ENCODE data around the gene EML6.

EML6 gene

GRCh38 chr2:55017880-55018279 lies 294.4 kb downstream of the EML6 start:
- TF ChIP-seq SIN3A (IDR thresholded peaks at IDR 0.05; ENCODE audit: borderline replicate concordance, insufficient read depth, low read length) = no peak
- TF ChIP-seq FOXP2 (optimal IDR thresholded peaks at IDR 0.05; ENCODE audit: borderline replicate concordance, extremely low read depth, extremely low read length, insufficient read depth) = no peak

- TF ChIP-seq TAF1 (IDR thresholded peaks at IDR 0.05; ENCODE audit: borderline replicate concordance, insufficient read depth, low read length) (no peak), POLR2AphosphoS5 (IDR thresholded peaks at IDR 0.05; ENCODE audit: low read depth, low read length) (no peak), FOXP2 (optimal IDR thresholded peaks at IDR 0.05; ENCODE audit: borderline replicate concordance, extremely low read depth, extremely low read length, insufficient read depth) (no peak), SIN3A (IDR thresholded peaks at IDR 0.05; ENCODE audit: borderline replicate concordance, insufficient read depth, low read length) (no peak), REST (IDR thresholded peaks at IDR 0.05; ENCODE audit: insufficient read depth in 1 of 2, low read depth in 2 of 2, low read length in 2 of 2) (no peak)
Observed at GRCh38 chr2:55018619-55019018, 295.2 kb downstream of the EML6 start.

- no peak for TF ChIP-seq REST (IDR thresholded peaks at IDR 0.05; ENCODE audit: insufficient read depth in 1 of 2, low read depth in 2 of 2, low read length in 2 of 2)
- TF ChIP-seq POLR2AphosphoS5 (IDR thresholded peaks at IDR 0.05; ENCODE audit: low read depth, low read length) = no peak
- TF ChIP-seq TAF1 (IDR thresholded peaks at IDR 0.05; ENCODE audit: borderline replicate concordance, insufficient read depth, low read length) = no peak
- TF ChIP-seq SIN3A (IDR thresholded peaks at IDR 0.05; ENCODE audit: borderline replicate concordance, insufficient read depth, low read length) = no peak
- no peak for TF ChIP-seq FOXP2 (optimal IDR thresholded peaks at IDR 0.05; ENCODE audit: borderline replicate concordance, extremely low read depth, extremely low read length, insufficient read depth)
Observed at GRCh38 chr2:55019526-55020258, 296.2 kb downstream of the EML6 start.
